ENCODE measurements around the gene CD2AP. TPM values are rescaled to one million over a fixed set of nuclear protein-coding genes. Genes with fewer than 3 reads are reported as not detected.

CD2AP gene
- total RNA-seq, 4 donors from 2014 or later: 21.2 to 34.4 (median 24.5) TPM

GRCh38 chr6:47495954-47496545 is 18.5 kb downstream of the CD2AP start:
- no peak for ATAC-seq
- H3K4me3 ChIP-seq: no peak overlapping the region
- H3K4me1 ChIP-seq: peaks cover 0 to 31% (median 0%) of the 10 kb centered on the region in 3 donors
- TF ChIP-seq, protein P1, sequence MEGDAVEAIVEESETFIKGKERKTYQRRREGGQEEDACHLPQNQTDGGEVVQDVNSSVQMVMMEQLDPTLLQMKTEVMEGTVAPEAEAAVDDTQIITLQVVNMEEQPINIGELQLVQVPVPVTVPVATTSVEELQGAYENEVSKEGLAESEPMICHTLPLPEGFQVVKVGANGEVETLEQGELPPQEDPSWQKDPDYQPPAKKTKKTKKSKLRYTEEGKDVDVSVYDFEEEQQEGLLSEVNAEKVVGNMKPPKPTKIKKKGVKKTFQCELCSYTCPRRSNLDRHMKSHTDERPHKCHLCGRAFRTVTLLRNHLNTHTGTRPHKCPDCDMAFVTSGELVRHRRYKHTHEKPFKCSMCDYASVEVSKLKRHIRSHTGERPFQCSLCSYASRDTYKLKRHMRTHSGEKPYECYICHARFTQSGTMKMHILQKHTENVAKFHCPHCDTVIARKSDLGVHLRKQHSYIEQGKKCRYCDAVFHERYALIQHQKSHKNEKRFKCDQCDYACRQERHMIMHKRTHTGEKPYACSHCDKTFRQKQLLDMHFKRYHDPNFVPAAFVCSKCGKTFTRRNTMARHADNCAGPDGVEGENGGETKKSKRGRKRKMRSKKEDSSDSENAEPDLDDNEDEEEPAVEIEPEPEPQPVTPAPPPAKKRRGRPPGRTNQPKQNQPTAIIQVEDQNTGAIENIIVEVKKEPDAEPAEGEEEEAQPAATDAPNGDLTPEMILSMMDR (IDR thresholded peaks at IDR 0.05): no peak
- TF ChIP-seq POLR2AphosphoS5 (IDR thresholded peaks at IDR 0.05) (no peak), POLR2A (IDR thresholded peaks at IDR 0.05) (no peak), EP300 (IDR thresholded peaks at IDR 0.05) (no peak)
- no peak overlapping the region for H3K27ac ChIP-seq
- H3K36me3 ChIP-seq: no peaks in the 10 kb centered on the region
- no peaks in the 10 kb centered on the region for H3K9me3 ChIP-seq
- no peaks in the 10 kb centered on the region for H3K27me3 ChIP-seq
- 47 to 52% methylated on average over 2 of the region's 2 CpGs for WGBS, 2 donors (ENCODE audit: low coverage in 1 of 2)

DNA sequence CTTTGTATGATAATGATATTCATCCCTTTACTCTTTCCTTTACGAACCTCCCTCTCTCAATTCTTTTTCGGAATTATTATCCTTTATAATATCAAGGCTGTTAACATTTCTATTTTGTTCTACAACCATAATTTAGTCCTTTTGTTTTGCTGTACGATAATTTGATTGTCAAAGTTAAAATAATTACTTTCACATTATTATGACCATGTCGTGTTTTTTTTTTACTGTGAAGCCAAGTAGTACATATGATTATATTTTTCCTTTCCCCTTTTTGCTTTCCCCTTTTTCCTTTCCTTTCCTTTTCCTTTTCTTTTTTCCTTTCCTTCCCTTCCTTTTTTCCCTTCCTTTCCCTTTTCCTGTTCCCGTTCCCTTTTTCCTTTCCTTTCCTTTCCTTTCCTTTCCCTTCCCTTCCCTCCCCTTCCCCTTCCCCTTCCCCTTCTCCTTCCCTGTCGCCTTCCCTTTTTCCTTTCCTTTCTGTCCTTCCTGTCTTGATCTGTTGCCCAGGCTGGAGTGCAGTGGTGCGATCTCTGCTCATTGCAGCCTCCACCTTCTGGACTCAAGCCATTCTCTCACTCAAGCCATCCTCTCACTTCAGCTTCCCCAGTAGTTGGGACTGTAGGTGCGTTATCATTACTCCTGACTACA is 19.5 kb downstream of the CD2AP start:
- H3K4me1 ChIP-seq: peaks cover 0 to 41% (median 0%) of the 10 kb centered on the region in 3 donors
- H3K4me3 ChIP-seq: no peak overlapping the region
- H3K9me3 ChIP-seq: no peaks in the 10 kb centered on the region
- no peaks in the 10 kb centered on the region for H3K36me3 ChIP-seq
- WGBS, 2 donors (ENCODE audit: low coverage in 1 of 2): 72 to 80% methylated on average over 7 to 8 of the region's 8 CpGs
- ATAC-seq: no peak
- no peaks in the 10 kb centered on the region for H3K27me3 ChIP-seq
- TF ChIP-seq, protein P1 (IDR thresholded peaks at IDR 0.05): no peak
- no peak for TF ChIP-seq EP300 (IDR thresholded peaks at IDR 0.05)
- TF ChIP-seq POLR2AphosphoS5 (IDR thresholded peaks at IDR 0.05): no peak
- TF ChIP-seq POLR2A (IDR thresholded peaks at IDR 0.05): no peak
- H3K27ac ChIP-seq: no peak overlapping the region

- Histone ChIP-seq H3K27me3 (no peaks in the 10 kb centered on the region), H3K27ac (no peak overlapping the region), H3K9me3 (no peaks in the 10 kb centered on the region), H3K36me3 (peaks cover 0 to 15% of the 10 kb centered on the region in 2 donors), H3K4me3 (no peak overlapping the region), H3K4me1 (peaks cover 0 to 40% (median 0%) of the 10 kb centered on the region in 3 donors)
- TF ChIP-seq POLR2A (IDR thresholded peaks at IDR 0.05) (no peak), EP300 (IDR thresholded peaks at IDR 0.05) (no peak), POLR2AphosphoS5 (IDR thresholded peaks at IDR 0.05) (no peak)
- TF ChIP-seq, protein P1 (IDR thresholded peaks at IDR 0.05): no peak
- no peak for ATAC-seq
- WGBS, 2 donors (ENCODE audit: low coverage in 1 of 2): 55 to 77% methylated on average over 2 of the region's 2 CpGs
These were observed 25.3 kb downstream of the CD2AP start for GRCh38 chr6:47502920-47503319.

- Histone ChIP-seq H3K9me3 (peaks cover 0 to 15% (median 0%) of the 10 kb centered on the region in 3 donors), H3K4me3 (no peak overlapping the region), H3K27me3 (no peaks in the 10 kb centered on the region), H3K36me3 (peaks cover 0 to 24% of the 10 kb centered on the region in 2 donors), H3K27ac (no peak overlapping the region), H3K4me1 (no peaks in the 10 kb centered on the region)
- WGBS, 2 donors (ENCODE audit: low coverage in 1 of 2): 89 to 100% methylated on average over 1 of the region's 1 CpG
- no peak for ATAC-seq
- no peak for TF ChIP-seq EP300 (IDR thresholded peaks at IDR 0.05)
- no peak for TF ChIP-seq POLR2A (IDR thresholded peaks at IDR 0.05)
- TF ChIP-seq, protein P1 (IDR thresholded peaks at IDR 0.05): no peak
- no peak for TF ChIP-seq POLR2AphosphoS5 (IDR thresholded peaks at IDR 0.05)
These were observed 32.3 kb downstream of the CD2AP start for GRCh38 chr6:47509937-47510336.

DNA sequence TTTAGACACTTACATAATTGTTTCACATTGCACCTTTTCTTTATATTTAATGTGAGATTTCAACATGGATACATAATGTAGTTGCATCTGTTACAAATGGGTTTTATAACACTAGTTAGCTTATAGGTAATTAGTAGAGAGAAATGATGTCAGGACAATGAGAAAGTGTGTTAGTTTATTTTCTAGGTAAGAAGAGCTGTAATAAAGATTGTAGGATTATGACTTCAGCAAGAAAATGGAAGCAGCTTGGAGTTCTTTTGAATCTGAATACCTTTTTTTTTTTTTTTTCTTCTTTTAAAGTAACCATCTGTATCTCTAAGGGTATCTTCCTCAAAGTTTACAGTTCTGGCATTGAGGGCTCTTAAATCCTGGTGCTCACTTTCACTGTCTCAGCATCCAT is 35.3 kb downstream of the CD2AP start:
- Histone ChIP-seq H3K4me3 (no peak overlapping the region), H3K27ac (no peak overlapping the region), H3K9me3 (peaks cover 0 to 15% (median 0%) of the 10 kb centered on the region in 3 donors), H3K36me3 (peaks cover 0 to 14% of the 10 kb centered on the region in 2 donors), H3K4me1 (no peaks in the 10 kb centered on the region), H3K27me3 (no peaks in the 10 kb centered on the region)
- ATAC-seq: no peak
- TF ChIP-seq, protein P1 (IDR thresholded peaks at IDR 0.05): no peak
- TF ChIP-seq EP300 (IDR thresholded peaks at IDR 0.05) (no peak), POLR2A (IDR thresholded peaks at IDR 0.05) (no peak)

Measured in gastroesophageal sphincter (tissue), 4 donors.